GM18508 (cell line): ENCODE data around the gene EDARADD.

ENCODE experiments used
- ATAC-seq: cut with Tn5 transposase; IDR thresholded peaks from one replicate; pipeline ENCODE4 v1.9.1; 2021; ENCODE audit warnings: moderate number of reproducible peaks; ENCODE audit not compliant: insufficient read depth, unreplicated experiment

EDARADD gene

DNA sequence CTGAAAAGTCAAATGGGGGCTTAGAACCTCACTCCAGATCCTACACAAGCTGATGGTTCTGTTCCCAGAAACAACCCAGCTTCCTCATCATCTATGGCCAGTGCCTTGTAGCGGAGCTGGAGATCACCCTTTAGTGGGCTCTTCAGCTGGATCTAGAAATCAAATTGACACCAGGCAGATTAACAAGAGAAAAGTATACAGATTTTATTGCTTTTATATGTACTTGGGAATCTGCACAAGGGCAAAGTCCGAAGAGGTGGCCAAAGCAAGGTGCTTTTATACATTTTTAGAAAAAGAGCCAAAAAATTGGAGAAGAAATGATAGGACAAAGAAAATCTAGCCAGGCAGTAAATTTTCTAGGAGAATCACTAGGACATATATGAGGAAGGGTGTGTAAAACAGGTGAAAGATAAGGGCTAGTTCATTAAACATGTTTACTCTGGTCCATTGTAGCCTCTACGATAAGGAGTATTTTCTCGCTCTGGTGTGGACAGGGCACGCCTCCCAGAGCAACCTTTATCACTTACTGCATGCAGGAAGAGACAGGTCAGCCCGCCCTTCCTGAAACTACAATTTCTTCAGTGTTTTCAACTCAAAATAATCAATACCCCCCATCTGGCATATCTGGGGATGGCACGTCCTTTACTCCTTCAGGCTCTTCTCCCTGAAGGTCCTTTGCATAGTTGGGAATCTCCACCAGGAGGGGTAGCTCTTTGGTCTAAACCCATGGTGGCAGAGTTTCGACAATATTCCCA lies 115.7 kb downstream of the EDARADD start:
- ATAC-seq: no peak

DNA sequence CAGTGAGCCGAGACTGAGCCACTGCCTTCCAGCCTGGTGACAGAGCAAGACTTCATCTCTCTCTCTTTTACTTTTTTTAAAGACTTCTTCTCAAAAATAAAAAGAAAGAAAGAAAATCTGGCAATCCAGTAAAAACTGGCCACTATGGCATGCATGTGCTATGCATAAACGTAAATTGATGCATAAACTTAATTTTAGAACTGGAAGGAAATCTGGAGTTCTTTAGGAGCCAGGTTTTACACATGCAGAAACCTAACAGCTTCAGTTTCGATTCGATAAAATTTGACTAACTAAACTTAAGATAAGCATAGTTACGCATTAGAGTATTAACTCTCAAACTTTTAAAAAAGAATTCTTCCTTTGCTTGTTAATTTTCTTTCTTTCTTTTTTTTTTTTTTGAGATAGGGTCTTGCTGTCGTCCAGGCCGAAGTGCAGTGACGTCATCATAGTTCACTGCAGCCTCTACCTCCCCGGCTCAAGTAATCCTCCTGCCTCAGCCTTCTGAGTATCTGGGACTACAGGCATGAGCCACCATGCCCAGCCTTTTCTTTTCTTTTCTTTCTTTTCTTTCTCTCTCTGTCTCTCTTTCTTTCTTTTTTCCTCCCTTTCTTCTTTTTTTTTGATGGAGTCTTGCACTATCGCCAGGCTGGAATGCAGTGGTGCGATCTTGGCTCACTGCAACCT lies 117.8 kb downstream of the EDARADD start:
- no peak for ATAC-seq

DNA sequence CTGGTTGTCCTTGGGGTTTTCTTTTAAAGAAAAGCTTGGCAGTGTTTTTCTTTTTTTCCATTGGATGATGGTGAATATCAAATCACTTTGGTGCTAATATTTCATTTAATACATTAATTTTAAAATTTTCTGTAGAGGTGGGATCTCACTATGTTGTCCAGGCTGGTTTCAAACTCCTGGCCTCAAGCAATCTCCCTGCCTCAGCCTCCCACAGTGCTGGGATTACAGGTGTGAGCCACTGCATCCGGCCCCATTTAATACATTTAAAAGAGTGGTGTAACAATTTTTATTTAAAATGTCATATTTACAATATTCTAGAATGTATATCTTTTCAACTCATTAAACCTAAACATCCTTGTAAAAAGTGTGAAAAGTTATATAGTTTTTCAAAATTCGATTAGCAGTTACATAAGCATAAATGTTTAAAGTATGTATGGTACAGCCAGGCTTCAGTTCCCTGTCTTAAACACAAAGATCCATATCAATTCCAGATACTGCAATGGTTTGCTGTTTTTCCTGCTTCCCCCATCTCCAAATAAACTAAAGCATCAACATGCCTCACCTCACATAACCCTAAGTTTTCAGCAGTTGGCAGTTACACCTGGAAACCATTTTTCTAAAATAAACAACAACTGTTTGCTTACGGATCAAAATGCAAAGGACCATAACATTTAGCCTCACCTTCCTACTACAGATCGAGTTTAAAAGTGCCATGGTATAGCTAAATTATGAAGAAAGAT lies 120.8 kb downstream of the EDARADD start:
- no peak for ATAC-seq

DNA sequence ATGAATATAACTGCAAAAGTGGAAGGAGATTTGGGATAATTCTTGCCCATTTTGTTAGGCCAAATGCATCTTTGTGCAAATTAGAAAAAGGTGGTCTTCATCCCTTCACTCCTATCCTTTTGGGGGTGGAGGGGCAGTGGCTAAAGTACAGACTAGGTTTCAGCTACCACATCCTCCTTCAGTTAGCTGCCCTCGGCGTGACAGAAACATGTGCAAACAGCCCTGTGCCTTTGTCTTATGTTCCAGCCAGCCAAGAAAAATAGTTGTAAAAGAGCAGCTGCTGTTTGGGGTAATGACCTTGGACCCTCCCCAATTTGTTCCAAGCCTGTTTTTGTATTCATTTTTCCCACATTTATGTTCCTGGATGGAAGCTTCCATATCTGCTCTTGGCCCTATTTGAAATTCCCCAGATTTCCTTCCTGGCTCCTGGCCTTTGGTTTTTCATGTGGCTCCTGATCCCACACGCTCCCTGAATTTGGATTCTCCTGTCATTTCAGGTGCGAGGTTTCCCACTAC lies 121.4 kb downstream of the EDARADD start:
- ATAC-seq: no peak

DNA sequence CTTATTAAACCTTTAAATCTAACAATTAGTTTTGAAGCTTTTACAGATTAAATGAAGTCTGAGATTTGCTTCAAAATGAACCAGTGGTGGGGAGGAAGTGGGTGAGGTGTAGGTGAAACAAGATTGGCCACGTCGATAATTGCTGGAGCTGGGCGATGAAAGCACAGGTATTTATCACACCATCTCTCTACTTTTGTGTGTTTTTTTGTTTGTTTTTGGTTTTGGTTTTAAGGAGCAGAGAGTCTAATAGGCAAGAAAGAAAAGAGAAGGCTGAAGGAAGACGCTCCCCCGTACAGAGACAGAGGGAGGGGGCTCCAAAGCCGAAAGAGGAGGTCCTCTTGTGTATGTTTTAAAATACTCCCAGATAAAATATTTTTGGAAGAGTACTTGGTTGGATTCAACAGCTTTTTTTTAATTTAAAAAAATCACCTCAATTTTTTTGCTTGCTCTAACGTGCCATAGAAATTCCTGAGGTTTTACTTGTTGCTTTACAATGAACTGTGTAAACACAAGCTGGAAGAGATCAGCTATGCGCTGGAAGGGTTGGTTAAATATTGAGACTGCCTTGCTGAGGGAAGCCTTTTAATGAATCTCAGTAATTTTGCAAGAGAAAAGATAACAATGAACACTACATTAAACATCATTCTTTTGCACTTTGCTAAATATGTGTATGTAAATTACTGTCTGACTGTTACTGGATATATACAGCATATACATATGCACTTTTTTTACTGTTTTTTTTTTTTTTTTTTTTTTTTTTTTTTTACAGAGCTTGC lies 123.0 kb downstream of the EDARADD start:
- ATAC-seq: no peak

DNA sequence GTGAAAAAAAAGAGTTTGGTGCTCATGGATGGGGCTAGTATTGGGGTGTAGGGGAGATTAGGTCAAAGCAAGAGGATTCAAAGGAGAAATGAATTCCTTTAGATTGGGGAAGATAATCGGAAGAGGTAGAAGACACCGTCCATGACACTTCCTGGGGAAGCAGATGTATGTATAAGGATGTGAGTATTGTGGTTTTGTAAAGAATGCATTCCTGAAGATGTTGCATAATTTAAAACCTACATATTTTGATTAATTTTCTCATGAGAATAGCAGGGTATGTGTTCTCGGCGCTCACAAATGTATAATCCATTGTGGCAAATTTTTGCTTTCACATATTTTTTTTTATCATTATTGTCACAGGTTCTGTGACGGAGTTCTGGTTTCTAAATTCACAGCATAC lies 124.2 kb downstream of the EDARADD start:
- ATAC-seq: no peak

DNA sequence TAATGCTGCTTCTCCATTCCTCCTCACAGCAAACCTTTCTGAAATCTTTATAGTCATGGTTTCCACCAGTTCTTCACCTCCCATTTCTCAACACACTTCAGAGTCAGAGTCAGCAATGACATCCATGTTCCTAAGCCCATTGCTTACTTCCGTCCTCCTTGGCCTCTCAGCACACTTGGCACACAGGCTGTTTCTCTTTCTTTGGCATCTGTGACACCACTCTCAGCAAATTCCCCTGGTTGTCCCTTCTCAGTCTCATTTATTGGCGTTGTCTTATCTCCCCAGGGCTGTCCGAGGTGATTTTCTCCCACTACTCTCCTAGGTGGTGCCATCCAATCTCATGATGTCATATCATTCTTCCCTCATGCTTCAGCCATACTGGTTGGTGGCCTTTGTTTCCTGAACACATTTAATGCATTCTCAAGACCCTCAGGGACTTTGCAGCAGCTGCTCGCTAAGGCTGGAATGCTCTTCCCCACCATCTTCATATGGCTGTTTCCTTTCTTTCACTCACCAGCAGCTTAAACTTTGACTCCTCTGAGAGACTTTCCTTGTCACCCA lies 126.4 kb downstream of the EDARADD start:
- ATAC-seq: no peak

DNA sequence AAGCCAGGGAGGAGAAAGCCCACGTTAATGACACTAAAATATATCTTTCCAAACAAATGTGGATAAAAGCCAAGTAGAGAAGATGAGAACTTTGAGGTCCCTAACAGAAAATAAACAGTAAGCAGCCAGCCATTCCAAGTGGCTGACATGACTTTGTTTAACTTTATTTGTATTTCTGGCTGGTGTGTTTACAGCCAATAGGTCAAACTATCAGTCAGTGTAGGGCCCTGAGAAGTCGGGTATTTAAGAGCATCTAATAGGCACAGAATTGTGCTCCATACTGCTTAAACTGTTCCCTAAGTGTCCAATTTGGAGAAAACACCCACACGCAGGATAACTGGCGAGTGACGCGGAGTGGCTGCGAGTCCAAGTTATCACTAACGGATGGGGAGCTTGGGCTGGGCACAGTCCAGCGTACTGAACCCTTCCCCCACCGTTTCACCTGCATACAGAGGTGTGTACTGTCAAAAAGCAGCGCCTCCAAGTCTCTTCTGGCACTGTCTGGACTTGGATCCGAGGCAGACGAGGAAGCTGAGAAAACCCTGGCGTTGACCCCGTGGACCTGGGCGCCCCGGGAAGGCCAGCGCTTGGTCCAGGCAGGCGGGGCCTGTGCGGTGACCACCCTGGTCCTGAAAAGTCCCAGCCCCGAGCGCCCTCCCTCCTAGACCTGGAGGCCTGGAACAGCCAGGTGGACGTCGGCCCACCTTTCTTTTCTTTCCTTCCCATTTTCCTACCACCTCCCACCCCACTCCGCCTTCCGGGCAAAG lies 129.0 kb downstream of the EDARADD start:
- no peak for ATAC-seq

DNA sequence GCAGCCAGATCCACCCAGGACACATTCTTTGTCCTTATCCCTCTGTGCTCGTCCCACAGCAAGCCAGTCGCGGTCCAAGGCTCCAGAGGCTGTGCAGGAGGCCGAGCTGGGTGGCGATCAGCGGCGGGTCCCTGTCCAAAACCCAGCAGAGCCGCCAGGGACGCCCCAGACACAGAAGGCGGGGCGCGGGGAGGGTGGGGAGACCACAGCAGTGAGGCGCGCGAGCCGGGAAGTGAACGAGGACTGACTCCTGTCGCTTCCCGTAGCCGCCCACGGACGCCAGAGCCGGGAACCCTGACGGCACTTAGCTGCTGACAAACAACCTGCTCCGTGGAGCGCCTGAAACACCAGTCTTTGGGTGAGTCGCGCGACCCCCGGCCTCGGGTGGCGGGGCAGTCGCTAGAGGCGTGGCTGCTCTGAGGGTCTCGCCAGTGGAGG lies 129.6 kb downstream of the EDARADD start, which contains the start of gene LGALS8:
LGALS8 (plus strand) TSS at position 279 of the 438 bp plus-strand sequence. CDS start 2,089 bp downstream, outside the sequence.
- ATAC-seq: peak; percentile 31

DNA sequence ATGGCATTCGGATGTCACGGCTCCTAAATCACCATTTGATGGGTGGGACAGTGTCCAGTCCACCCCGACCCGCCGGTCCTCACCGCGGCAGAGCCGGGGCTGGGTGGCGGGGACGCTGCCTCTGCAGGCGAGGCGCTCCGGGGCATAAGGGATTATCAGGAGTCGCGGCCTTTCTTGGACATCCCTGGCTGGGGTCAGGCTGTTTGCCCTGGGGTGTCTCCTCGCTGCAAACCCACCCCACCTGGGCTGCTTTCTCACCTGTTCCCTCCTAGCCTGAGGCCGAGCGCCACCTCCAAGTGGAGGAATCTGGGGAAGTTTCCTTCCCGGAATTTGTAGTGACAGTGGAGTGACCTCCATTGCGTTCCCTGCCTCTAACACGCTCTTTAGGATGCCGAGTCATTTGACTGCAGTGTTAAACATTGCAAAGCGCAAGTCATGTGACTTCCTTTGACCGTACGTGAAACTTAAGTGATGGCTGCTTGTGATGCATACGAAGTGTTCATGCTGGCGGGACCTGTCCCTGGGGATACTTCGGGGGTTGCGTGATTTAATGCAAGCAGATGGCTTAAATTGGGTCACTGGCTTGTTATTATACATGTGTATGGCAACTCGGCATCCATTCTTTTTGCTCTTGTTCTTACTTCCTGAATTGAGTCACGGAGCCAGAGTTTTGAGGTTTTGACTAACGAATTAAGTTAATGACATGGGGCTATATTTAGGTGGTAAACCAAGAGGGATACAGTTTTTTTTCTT lies 130.2 kb downstream of the EDARADD start:
- peak; percentile 90 for ATAC-seq

DNA sequence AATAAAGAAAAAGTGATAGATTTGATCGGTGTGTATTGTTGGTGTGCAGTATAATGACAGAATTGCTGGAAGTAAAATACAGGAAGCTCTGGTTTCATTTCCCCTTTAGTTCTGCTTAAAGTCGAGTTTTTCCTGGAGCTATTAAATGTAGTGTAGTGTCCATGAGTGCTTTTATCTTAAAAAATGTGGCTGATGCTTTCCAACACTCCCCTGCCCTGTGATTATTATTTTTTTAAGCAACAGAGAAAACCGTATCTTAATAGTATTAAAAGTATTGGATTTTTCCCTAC lies 130.8 kb downstream of the EDARADD start:
- ATAC-seq: no peak

DNA sequence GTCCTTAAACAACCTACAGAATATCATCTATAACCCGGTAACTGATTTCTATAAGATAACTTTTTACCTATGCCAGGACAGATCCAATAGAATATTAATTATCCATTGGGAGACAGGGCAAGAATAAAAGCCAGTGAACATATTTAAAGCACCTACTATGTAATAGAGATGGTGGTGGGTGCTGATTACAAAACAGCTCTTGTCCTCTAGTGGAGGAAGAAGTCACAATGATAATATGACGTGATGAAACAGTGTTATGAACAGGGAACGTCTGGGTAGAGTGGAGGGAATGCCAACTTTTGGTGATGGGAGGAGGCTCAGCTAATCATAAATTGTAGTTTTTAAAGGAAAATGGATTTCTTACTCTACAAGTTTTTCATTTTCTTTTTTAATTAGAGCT lies 132.0 kb downstream of the EDARADD start:
- no peak for ATAC-seq

DNA sequence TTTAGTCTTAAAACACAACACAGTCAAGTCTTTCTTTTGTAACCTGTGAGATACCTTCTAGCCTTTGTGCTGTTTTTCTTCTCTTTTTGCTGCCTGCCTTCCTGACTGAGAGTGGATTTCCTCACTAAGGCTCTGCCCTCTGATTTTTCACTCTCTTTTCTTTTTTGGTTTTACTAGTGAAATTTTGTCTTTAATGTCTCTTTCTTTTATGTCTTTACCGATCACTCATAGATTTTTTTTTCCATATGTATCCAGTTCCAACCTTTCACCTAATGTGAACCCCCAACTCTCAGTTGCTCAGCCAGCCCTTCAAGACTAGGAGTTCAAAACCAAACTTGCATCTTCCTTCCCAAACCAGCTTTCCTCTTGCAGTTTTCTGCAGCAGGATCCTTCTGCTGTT lies 136.2 kb downstream of the EDARADD start:
- no peak for ATAC-seq

DNA sequence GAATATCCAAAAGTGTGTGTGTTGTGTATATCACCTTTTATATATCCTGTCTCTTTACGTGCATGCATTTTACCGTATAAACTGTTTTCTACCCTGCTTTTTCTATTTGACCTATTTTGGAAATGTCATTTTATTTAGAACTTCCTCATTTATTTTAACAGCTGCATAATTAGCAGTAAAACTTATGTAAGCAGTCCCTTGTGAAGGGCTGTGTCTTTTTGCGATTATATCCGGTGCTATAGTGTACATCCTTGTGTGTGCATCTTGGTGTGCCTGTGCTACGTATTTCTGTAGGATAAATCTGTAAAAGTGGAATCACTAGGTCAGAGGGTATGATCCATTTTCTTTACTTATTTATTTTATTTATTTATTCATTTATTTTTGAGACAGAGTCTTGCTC lies 136.9 kb downstream of the EDARADD start:
- ATAC-seq: no peak

DNA sequence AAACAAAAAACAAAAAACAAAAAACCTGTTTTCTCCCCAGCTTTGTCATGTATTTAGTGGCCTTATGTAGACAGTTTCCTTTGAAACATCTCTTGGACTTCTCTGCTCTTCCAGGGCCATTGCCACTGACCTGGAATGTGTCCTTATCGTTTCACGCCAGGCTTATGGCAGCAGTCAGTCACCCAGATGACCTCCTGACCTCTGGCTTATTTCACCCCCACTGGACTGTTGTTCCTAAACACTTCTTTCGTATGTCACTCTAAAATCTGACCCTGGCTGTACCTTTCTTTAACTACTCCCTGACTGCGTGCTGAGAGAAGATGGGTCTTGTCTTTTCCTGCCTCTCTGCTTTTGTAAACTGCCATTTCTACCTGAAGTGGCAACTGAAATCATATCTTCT lies 138.8 kb downstream of the EDARADD start:
- ATAC-seq: no peak

DNA sequence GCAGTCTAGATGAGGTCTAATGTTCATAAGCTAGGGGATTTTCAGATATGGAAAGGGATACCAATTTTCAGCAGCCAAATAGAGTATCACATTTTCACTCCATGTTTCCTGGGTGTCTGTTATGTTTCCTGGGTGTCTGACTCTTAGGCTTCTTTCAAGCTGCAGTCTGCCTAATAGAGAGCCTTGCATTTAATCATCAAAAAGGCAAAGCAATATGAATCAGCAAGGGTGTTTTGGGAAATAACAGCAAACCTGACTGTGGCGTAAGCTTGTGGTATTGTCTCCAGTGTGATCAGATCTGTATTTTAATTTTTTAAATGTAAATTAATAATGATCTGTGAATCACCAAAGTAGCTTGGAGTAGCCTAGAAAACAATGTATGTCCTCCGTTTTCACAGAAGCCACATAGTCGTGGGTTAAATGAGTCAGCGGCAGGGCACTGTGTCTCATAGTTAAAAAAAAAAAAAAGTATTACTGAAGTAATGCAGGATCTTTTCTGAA lies 140.1 kb downstream of the EDARADD start:
- ATAC-seq: no peak
